ENCODE measurements around the gene DLD. TPM values are rescaled to one million over a fixed set of nuclear protein-coding genes. Genes with fewer than 3 reads are reported as not detected.

Gene DLD
- total and polyA plus RNA-seq, 2 of the 13 experiments (the other 11 are each of a cell fraction or from before 2014, with no cell fraction given) = 56.8 to 95.2 TPM

GRCh38 chr7:107856806-107857540 lies 34.0 kb upstream of the DLD start (continued):
- TF ChIP-seq ZNF710 (CRISPR knock-in tag; IDR thresholded peaks at IDR 0.05; ENCODE audit: borderline replicate concordance) = peak; percentile 26; the same call in 1 of the 2 replicates
- TF ChIP-seq JUNB (CRISPR knock-in tag; IDR thresholded peaks at IDR 0.05; ENCODE audit: borderline replicate concordance) = no peak
- TF ChIP-seq ZNF260 (CRISPR knock-in tag; IDR thresholded peaks at IDR 0.05; ENCODE audit: borderline replicate concordance, low read depth) = no peak
- TF ChIP-seq CAMTA2 (CRISPR knock-in tag; IDR thresholded peaks at IDR 0.05; ENCODE audit: borderline replicate concordance) = no peak
- TF ChIP-seq ZFP37 (CRISPR knock-in tag; IDR thresholded peaks at IDR 0.05; ENCODE audit: borderline replicate concordance) = no peak; the same call in 1 of the 2 replicates
- TF ChIP-seq LCORL (IDR thresholded peaks at IDR 0.05) = no peak
- TF ChIP-seq LCORL (CRISPR knock-in tag; IDR thresholded peaks at IDR 0.05) = peak; percentile 35; the same call in 1 of the 2 replicates
- no peak for TF ChIP-seq HOXD1 (CRISPR knock-in tag; IDR thresholded peaks at IDR 0.05)
- TF ChIP-seq GABPB1 (CRISPR knock-in tag; IDR thresholded peaks at IDR 0.05) = peak; percentile 34; the same call in 1 of the 2 replicates
- peak; percentile 24 for TF ChIP-seq YY1 (IDR thresholded peaks at IDR 0.05; ENCODE audit: insufficient read depth, insufficient replicate concordance, low read depth, low read length)
- TF ChIP-seq MED1 (CRISPR knock-in tag; IDR thresholded peaks at IDR 0.05) = peak; percentile 88
- TF ChIP-seq ZZZ3 (CRISPR knock-in tag; IDR thresholded peaks at IDR 0.05; ENCODE audit: borderline replicate concordance) = 0 out of 2 replicates have a peak, but pooled peaks have one; percentile 71
- TF ChIP-seq MEF2D (CRISPR knock-in tag; IDR thresholded peaks at IDR 0.05) = no peak
- TF ChIP-seq, protein P1, sequence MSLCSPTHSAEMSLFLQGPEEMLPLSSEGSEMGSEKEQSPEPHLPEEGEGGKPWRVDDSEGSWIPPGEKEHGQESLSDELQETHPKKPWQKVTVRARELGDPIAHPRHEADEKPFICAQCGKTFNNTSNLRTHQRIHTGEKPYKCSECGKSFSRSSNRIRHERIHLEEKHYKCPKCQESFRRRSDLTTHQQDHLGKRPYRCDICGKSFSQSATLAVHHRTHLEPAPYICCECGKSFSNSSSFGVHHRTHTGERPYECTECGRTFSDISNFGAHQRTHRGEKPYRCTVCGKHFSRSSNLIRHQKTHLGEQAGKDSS (CRISPR knock-in tag; IDR thresholded peaks at IDR 0.05; ENCODE audit: borderline replicate concordance, low read depth) = peak; percentile 56; the same call in 1 of the 2 replicates
- TF ChIP-seq ARNT2 (CRISPR knock-in tag; IDR thresholded peaks at IDR 0.05; ENCODE audit: low read depth) = 0 out of 2 replicates have a peak, but pooled peaks have one; percentile 50
- peak; percentile 71 for TF ChIP-seq HDAC1 (CRISPR knock-in tag; IDR thresholded peaks at IDR 0.05)
- peak; percentile 78 for TF ChIP-seq HDAC2 (CRISPR knock-in tag; IDR thresholded peaks at IDR 0.05)
- TF ChIP-seq ZNF431 (CRISPR knock-in tag; IDR thresholded peaks at IDR 0.05; ENCODE audit: borderline replicate concordance, low read depth) = peak; percentile 70; the same call in 1 of the 2 replicates
- TF ChIP-seq ZNF639 (CRISPR knock-in tag; conservative IDR thresholded peaks at IDR 0.05) = 0 out of 2 replicates have a peak, but pooled peaks have one; percentile 12
- TF ChIP-seq HNRNPK (IDR thresholded peaks at IDR 0.05; ENCODE audit: low read depth, low read length, poor library complexity, severe bottlenecking) = no peak
- TF ChIP-seq BRD4 (CRISPR knock-in tag; IDR thresholded peaks at IDR 0.05) = peak; percentile 17; the same call in 1 of the 2 replicates
- no peak for TF ChIP-seq ZNF546 (CRISPR knock-in tag; conservative IDR thresholded peaks at IDR 0.05)
- TF ChIP-seq ZBTB7B (CRISPR knock-in tag; IDR thresholded peaks at IDR 0.05) = peak; percentile 47; the same call in 1 of the 2 replicates
- TF ChIP-seq ZNF749 (CRISPR knock-in tag; IDR thresholded peaks at IDR 0.05; ENCODE audit: borderline replicate concordance) = no peak
- TF ChIP-seq ZNF317 (CRISPR knock-in tag; IDR thresholded peaks at IDR 0.05) = peak; percentile 91

Data from HepG2 (cell line).